Measurements from ENCODE around the gene LPP.

- TF ChIP-seq POLR2A (IDR thresholded peaks at IDR 0.05; ENCODE audit: borderline replicate concordance, extremely low read depth, insufficient read depth, insufficient read length) (no peak), POLR2AphosphoS5 (IDR thresholded peaks at IDR 0.05; ENCODE audit: low read depth, low read length) (no peak), RAD21 (IDR thresholded peaks at IDR 0.05; ENCODE audit: low read depth) (no peak), ATF3 (IDR thresholded peaks at IDR 0.05) (no peak)
- TF ChIP-seq, protein P1, sequence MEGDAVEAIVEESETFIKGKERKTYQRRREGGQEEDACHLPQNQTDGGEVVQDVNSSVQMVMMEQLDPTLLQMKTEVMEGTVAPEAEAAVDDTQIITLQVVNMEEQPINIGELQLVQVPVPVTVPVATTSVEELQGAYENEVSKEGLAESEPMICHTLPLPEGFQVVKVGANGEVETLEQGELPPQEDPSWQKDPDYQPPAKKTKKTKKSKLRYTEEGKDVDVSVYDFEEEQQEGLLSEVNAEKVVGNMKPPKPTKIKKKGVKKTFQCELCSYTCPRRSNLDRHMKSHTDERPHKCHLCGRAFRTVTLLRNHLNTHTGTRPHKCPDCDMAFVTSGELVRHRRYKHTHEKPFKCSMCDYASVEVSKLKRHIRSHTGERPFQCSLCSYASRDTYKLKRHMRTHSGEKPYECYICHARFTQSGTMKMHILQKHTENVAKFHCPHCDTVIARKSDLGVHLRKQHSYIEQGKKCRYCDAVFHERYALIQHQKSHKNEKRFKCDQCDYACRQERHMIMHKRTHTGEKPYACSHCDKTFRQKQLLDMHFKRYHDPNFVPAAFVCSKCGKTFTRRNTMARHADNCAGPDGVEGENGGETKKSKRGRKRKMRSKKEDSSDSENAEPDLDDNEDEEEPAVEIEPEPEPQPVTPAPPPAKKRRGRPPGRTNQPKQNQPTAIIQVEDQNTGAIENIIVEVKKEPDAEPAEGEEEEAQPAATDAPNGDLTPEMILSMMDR (IDR thresholded peaks at IDR 0.05 in 2 of 3, conservative IDR thresholded peaks at IDR 0.05 in 1 of 3; ENCODE audit: borderline replicate concordance in 1 of 3, insufficient read depth in 1 of 3, low read depth in 2 of 3, low read length in 2 of 3) = no peak
- TF ChIP-seq, protein P2, sequence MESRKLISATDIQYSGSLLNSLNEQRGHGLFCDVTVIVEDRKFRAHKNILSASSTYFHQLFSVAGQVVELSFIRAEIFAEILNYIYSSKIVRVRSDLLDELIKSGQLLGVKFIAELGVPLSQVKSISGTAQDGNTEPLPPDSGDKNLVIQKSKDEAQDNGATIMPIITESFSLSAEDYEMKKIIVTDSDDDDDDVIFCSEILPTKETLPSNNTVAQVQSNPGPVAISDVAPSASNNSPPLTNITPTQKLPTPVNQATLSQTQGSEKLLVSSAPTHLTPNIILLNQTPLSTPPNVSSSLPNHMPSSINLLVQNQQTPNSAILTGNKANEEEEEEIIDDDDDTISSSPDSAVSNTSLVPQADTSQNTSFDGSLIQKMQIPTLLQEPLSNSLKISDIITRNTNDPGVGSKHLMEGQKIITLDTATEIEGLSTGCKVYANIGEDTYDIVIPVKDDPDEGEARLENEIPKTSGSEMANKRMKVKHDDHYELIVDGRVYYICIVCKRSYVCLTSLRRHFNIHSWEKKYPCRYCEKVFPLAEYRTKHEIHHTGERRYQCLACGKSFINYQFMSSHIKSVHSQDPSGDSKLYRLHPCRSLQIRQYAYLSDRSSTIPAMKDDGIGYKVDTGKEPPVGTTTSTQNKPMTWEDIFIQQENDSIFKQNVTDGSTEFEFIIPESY (IDR thresholded peaks at IDR 0.05; ENCODE audit: extremely low read depth, insufficient replicate concordance, low read length) = no peak
Measured at GRCh38 chr3:188527389-188527788, 373.4 kb downstream of the LPP start.
